HCT116 (cell line): Measurements from ENCODE around the gene SLC2A9. TPM values are rescaled to one million over a fixed set of nuclear protein-coding genes. Genes with fewer than 3 reads are reported as not detected.

ENCODE experiments used
- ATAC-seq: fragments of 200-7000 bp; cut with Tn5 transposase; 2 replicates; pipeline ENCODE4 v1.9.1; 2020; ENCODE audit warnings: mild to moderate bottlenecking, moderate library complexity
- BruUV-seq: library from RNA; stranded (reverse); fragments of 400-500 nt; replicated peaks from 2 replicates; lab custom pipeline; 2021; lab: Mats Ljungman, UMichigan
- CTCF ChIA-PET: fragments of 300-600 bp; sonication (Branson Sonifier 250); formaldehyde crosslinking; loops from one replicate; lab custom pipeline; 2021; ENCODE audit warnings: antibody characterized with exemption; lab: Charles Lee
- POLR2A ChIA-PET: fragments of 300-600, 350-600 bp; sonication (Branson Sonifier 250); formaldehyde crosslinking; loops from one replicate; lab custom pipeline; 2021; ENCODE audit warnings: antibody characterized with exemption; lab: Charles Lee
- RAD21 ChIA-PET, 2 experiments: fragments of 300-600 bp; sonication (Branson Sonifier 250); formaldehyde crosslinking; loops; one replicate each; lab custom pipeline; 2023; ENCODE audit warnings: low total read pairs in 2 of 2; ENCODE audit not compliant: uncharacterized antibody in 2 of 2, unreplicated experiment in 2 of 2, low non-redundant PET in 1 of 2; lab: Charles Lee
- DNase-seq: peaks from one replicate; pipeline ENCODE4 v3.0.0-alpha.2; 2010; ENCODE audit warnings: low read depth, low spot score
- H2AFZ ChIP-seq: fragments of 200-600 bp; shearing (Covaris generic), sonication (generic); 2 replicates; pipeline ENCODE4 v1.6.1; 2017; ENCODE audit warnings: low read depth, mixed run types, mixed read lengths, antibody characterized with exemption, low read length; ENCODE audit not compliant: poor library complexity, severe bottlenecking
- H3K27ac ChIP-seq: 2 replicates; pipeline ENCODE4 v1.5.1; 2012; ENCODE audit warnings: low read depth, low read length
- H3K27me3 ChIP-seq: fragments of 200-600 bp; sonication (generic); 2 replicates; pipeline ENCODE4 v1.6.1; 2016; ENCODE audit warnings: mixed run types, low read length, mixed read lengths; ENCODE audit not compliant: insufficient read depth
- H3K36me3 ChIP-seq, 2 experiments: fragments of 200-500 bp in 1 of 2; fragments of 200-600 bp in 1 of 2; sonication (Bioruptor generic) in 1 of 2; sonication (generic) in 1 of 2; 2 replicates each; pipeline versions ENCODE4 v1.5.1 to v1.6.1; 2014 to 2016; ENCODE audit warnings: low read length in 2 of 2, inconsistent platforms in 1 of 2, mixed read lengths in 1 of 2, mixed run types in 1 of 2; ENCODE audit not compliant: insufficient read depth in 2 of 2, control insufficient read depth in 1 of 2
- H3K4me1 ChIP-seq, 2 experiments: fragments of 200-600 bp in 1 of 2; sonication (generic) in 1 of 2; 2 replicates each; pipeline versions ENCODE4 v1.5.1 to v1.6.1; 2012 to 2017; ENCODE audit warnings: low read length in 2 of 2, inconsistent platforms in 1 of 2, mild to moderate bottlenecking in 1 of 2, mixed read lengths in 1 of 2, mixed run types in 1 of 2, moderate library complexity in 1 of 2; ENCODE audit not compliant: insufficient read depth in 2 of 2, control insufficient read depth in 1 of 2
- H3K4me2 ChIP-seq: fragments of 200-600 bp; sonication (generic); 2 replicates; pipeline ENCODE4 v1.6.1; 2017; ENCODE audit warnings: mixed run types, low read length, mixed read lengths
- H3K4me3 ChIP-seq, 2 experiments: fragments of 200-600 bp in 1 of 2; sonication (generic) in 1 of 2; replicated peaks in 1 of 2; 2 replicates each; pipeline ENCODE4 v1.5.1; 2011 to 2016; ENCODE audit warnings: low read length in 2 of 2, control low read depth in 1 of 2, low read depth in 1 of 2, mild to moderate bottlenecking in 1 of 2, mixed read lengths in 1 of 2, mixed run types in 1 of 2
- H3K79me2 ChIP-seq: fragments of 200-600 bp; sonication (generic); 2 replicates; pipeline ENCODE4 v1.6.1; 2017; ENCODE audit warnings: mild to moderate bottlenecking, mixed run types, low read length, moderate library complexity, mixed read lengths; ENCODE audit not compliant: insufficient read depth
- H3K9ac ChIP-seq: fragments of 200-600 bp; sonication (generic); 2 replicates; pipeline ENCODE4 v1.6.1; 2016; ENCODE audit warnings: low read length, mixed read lengths
- H3K9me2 ChIP-seq: fragments of 200-600 bp; sonication (generic), shearing (Covaris generic); 2 replicates; pipeline ENCODE4 v1.6.1; 2017; ENCODE audit warnings: mixed run types, mild to moderate bottlenecking, moderate library complexity; ENCODE audit not compliant: insufficient read depth
- H3K9me3 ChIP-seq, 2 experiments: fragments of 200-500 bp in 1 of 2; fragments of 200-600 bp in 1 of 2; sonication (Bioruptor generic) in 1 of 2; sonication (generic) in 1 of 2; 2 replicates each; pipeline ENCODE4 v1.6.1; 2014 to 2017; ENCODE audit warnings: low read length in 2 of 2, mixed read lengths in 2 of 2, inconsistent platforms in 1 of 2, low read depth in 1 of 2, mild to moderate bottlenecking in 1 of 2, mixed run types in 1 of 2, moderate library complexity in 1 of 2; ENCODE audit not compliant: control insufficient read depth in 1 of 2, insufficient read depth in 1 of 2
- H4K20me1 ChIP-seq: fragments of 200-600 bp; sonication (generic), shearing (Covaris generic); 2 replicates; pipeline ENCODE4 v1.6.1; 2017; ENCODE audit warnings: mixed run types, mild to moderate bottlenecking, moderate library complexity; ENCODE audit not compliant: insufficient read depth
- CBX3 ChIP-seq: IDR thresholded peaks from 2 replicates; pipeline ENCODE4 v1.6.1; 2012; ENCODE audit warnings: low read depth
- CEBPB ChIP-seq: IDR thresholded peaks from 2 replicates; pipeline ENCODE4 v1.6.1; 2012; ENCODE audit warnings: low read depth
- EGR1 ChIP-seq: IDR thresholded peaks from 2 replicates; pipeline ENCODE4 v1.6.1; 2012; ENCODE audit warnings: low read depth
- ELF1 ChIP-seq: IDR thresholded peaks from 2 replicates; pipeline ENCODE4 v1.6.1; 2012; ENCODE audit warnings: low read depth, borderline replicate concordance
- EZH2 ChIP-seq: fragments of 200-600 bp; sonication (generic); IDR thresholded peaks from 2 replicates; pipeline ENCODE4 v1.6.1; 2017; ENCODE audit warnings: antibody characterized with exemption, mixed run types
- FOSL1 ChIP-seq: IDR thresholded peaks from 2 replicates; pipeline ENCODE4 v1.6.1; 2012; ENCODE audit warnings: low read depth
- POLR2AphosphoS5 ChIP-seq: IDR thresholded peaks from 2 replicates; pipeline ENCODE4 v1.6.1; 2011; ENCODE audit warnings: mild to moderate bottlenecking, low read depth, low read length, moderate library complexity
- RAD21 ChIP-seq: IDR thresholded peaks from 2 replicates; pipeline ENCODE4 v1.6.1; 2012; ENCODE audit warnings: low read depth, mild to moderate bottlenecking
- SP1 ChIP-seq: IDR thresholded peaks from 2 replicates; pipeline ENCODE4 v1.6.1; 2012; ENCODE audit warnings: low read depth
- SRF ChIP-seq: IDR thresholded peaks from 2 replicates; pipeline ENCODE4 v1.6.1; 2012; ENCODE audit warnings: low read depth
- YY1 ChIP-seq: IDR thresholded peaks from 2 replicates; pipeline ENCODE4 v1.6.1; 2011; ENCODE audit warnings: low read length, low read depth, moderate library complexity, mild to moderate bottlenecking; ENCODE audit not compliant: insufficient replicate concordance; ENCODE audit errors: extremely low read depth
- ZFX ChIP-seq: fragments of 450-650 bp; IDR thresholded peaks from 2 replicates; pipeline ENCODE4 v1.6.1; 2017
- intact Hi-C: fragments of 100-400 bp; cut with micrococcal nuclease; formaldehyde crosslinking; loops from 2 replicates; pipeline ENCODE4 v1.10.0; 2022
- total RNA-seq: library from RNA; stranded (reverse); gene quantifications from one replicate; pipeline ENCODE4 v1.2.1, GENCODE V29; 2021; ENCODE audit not compliant: unreplicated experiment
- TF ChIP-seq, protein P1 (sequence below): IDR thresholded peaks from 2 replicates; pipeline ENCODE4 v1.6.1; 2011; ENCODE audit warnings: mild to moderate bottlenecking, low read length, moderate library complexity; ENCODE audit not compliant: insufficient replicate concordance; ENCODE audit errors: extremely low read depth
- TF ChIP-seq, protein P2 (sequence below), 3 experiments: fragments of 200-600 bp in 1 of 3; sonication (generic) in 1 of 3; IDR thresholded peaks in 2 of 3; conservative IDR thresholded peaks in 1 of 3; 2 replicates each; pipeline ENCODE4 v1.5.1; 2012 to 2017; ENCODE audit warnings: low read depth in 2 of 3, low read length in 2 of 3, antibody characterized with exemption in 1 of 3, borderline replicate concordance in 1 of 3, control low read depth in 1 of 3, mild to moderate bottlenecking in 1 of 3, mixed read lengths in 1 of 3, mixed run types in 1 of 3, moderate library complexity in 1 of 3; ENCODE audit not compliant: insufficient read depth in 1 of 3
- TF ChIP-seq, protein P3 (sequence below): IDR thresholded peaks from 2 replicates; pipeline ENCODE4 v1.6.1; 2012; ENCODE audit warnings: low read depth

Gene SLC2A9
- total RNA-seq, 1 experiment from 2014 or later, result 2.2 TPM

DNA sequence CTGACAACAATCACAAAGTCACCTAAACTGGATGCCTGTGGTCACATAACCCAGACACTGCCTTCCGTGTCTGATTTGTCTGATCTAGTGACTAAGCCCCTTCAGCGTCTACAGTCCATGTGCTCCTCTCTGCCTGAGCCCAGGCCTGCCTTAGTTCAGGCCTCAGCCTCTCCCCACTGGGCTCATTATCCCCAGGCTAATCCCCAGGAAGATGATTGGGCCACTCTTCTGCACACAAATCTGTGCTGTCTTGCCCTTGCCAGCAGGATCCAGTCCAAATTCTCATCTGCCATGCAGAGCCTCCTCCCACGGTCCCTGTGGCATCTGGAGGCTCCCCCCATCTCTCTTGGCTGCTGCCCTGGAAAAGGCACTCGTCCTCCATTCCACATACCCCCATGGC, 96.5 kb downstream of the SLC2A9 start (continued):
- TF ChIP-seq, protein P1, sequence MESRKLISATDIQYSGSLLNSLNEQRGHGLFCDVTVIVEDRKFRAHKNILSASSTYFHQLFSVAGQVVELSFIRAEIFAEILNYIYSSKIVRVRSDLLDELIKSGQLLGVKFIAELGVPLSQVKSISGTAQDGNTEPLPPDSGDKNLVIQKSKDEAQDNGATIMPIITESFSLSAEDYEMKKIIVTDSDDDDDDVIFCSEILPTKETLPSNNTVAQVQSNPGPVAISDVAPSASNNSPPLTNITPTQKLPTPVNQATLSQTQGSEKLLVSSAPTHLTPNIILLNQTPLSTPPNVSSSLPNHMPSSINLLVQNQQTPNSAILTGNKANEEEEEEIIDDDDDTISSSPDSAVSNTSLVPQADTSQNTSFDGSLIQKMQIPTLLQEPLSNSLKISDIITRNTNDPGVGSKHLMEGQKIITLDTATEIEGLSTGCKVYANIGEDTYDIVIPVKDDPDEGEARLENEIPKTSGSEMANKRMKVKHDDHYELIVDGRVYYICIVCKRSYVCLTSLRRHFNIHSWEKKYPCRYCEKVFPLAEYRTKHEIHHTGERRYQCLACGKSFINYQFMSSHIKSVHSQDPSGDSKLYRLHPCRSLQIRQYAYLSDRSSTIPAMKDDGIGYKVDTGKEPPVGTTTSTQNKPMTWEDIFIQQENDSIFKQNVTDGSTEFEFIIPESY, result no peak
- TF ChIP-seq FOSL1, result no peak
- TF ChIP-seq, protein P2, sequence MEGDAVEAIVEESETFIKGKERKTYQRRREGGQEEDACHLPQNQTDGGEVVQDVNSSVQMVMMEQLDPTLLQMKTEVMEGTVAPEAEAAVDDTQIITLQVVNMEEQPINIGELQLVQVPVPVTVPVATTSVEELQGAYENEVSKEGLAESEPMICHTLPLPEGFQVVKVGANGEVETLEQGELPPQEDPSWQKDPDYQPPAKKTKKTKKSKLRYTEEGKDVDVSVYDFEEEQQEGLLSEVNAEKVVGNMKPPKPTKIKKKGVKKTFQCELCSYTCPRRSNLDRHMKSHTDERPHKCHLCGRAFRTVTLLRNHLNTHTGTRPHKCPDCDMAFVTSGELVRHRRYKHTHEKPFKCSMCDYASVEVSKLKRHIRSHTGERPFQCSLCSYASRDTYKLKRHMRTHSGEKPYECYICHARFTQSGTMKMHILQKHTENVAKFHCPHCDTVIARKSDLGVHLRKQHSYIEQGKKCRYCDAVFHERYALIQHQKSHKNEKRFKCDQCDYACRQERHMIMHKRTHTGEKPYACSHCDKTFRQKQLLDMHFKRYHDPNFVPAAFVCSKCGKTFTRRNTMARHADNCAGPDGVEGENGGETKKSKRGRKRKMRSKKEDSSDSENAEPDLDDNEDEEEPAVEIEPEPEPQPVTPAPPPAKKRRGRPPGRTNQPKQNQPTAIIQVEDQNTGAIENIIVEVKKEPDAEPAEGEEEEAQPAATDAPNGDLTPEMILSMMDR (IDR thresholded peaks at IDR 0.05 in 2 of 3, conservative IDR thresholded peaks at IDR 0.05 in 1 of 3; ENCODE audit: borderline replicate concordance in 1 of 3, insufficient read depth in 1 of 3, low read depth in 2 of 3, low read length in 2 of 3), result no peak

DNA sequence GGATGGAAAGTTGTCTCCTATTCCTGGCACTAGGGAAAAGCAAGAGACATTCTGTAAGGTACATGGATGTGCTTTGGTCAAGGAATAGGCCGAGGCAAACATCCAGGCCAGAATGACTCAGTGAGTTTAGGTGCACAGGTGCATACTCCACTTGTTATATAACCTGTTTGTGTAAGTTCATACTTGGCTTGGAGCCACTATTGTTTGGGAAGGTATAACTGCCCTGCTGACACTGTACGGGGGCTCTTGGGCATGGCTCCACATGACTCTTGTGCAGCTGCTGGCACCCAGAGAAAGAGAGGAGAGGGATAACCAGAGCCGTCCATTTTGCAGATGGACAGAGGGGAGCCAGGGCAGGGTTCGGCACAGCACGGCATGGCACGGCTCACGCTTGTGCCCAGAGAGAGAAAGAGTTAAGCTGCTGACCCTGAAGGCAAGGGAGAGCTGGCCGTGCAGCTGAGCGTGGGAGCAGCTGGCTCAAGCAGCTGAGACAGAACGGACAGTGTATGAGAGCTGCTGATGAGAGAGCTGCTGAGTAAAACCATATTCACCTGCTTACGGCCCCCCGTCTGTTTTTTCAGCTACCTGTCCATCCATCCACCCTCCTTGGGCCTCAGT, 98.0 kb downstream of the SLC2A9 start:
- no peaks in the 10 kb centered on the region for H3K36me3 ChIP-seq
- intact Hi-C loops, result no loop called here
- no peak overlapping the region for H3K4me3 ChIP-seq
- H3K9ac ChIP-seq, result no peak overlapping the region
- H3K9me3 ChIP-seq, result no peaks in the 10 kb centered on the region
- DNase-seq (no peak), ATAC-seq (no peak)
- H3K27me3 ChIP-seq, result no peaks in the 10 kb centered on the region
- ChIA-PET CTCF (no interaction called here), POLR2A (no interaction called here), RAD21 (no interaction called here)
- no peaks in the 10 kb centered on the region for H3K79me2 ChIP-seq
- no peaks in the 10 kb centered on the region for H3K9me2 ChIP-seq
- BruUV-seq, result no TSS peak
- peaks cover 0 to 5% of the 10 kb centered on the region in 2 experiments; a peak in 1 of 4 replicates for H3K4me1 ChIP-seq
- H3K4me2 ChIP-seq, result no peak overlapping the region
- no peak overlapping the region for H2AFZ ChIP-seq
- no peaks in the 10 kb centered on the region for H4K20me1 ChIP-seq
- no peak overlapping the region for H3K27ac ChIP-seq
- TF ChIP-seq, protein P3, sequence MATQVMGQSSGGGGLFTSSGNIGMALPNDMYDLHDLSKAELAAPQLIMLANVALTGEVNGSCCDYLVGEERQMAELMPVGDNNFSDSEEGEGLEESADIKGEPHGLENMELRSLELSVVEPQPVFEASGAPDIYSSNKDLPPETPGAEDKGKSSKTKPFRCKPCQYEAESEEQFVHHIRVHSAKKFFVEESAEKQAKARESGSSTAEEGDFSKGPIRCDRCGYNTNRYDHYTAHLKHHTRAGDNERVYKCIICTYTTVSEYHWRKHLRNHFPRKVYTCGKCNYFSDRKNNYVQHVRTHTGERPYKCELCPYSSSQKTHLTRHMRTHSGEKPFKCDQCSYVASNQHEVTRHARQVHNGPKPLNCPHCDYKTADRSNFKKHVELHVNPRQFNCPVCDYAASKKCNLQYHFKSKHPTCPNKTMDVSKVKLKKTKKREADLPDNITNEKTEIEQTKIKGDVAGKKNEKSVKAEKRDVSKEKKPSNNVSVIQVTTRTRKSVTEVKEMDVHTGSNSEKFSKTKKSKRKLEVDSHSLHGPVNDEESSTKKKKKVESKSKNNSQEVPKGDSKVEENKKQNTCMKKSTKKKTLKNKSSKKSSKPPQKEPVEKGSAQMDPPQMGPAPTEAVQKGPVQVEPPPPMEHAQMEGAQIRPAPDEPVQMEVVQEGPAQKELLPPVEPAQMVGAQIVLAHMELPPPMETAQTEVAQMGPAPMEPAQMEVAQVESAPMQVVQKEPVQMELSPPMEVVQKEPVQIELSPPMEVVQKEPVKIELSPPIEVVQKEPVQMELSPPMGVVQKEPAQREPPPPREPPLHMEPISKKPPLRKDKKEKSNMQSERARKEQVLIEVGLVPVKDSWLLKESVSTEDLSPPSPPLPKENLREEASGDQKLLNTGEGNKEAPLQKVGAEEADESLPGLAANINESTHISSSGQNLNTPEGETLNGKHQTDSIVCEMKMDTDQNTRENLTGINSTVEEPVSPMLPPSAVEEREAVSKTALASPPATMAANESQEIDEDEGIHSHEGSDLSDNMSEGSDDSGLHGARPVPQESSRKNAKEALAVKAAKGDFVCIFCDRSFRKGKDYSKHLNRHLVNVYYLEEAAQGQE, result no peak
- TF ChIP-seq FOSL1 (no peak), CBX3 (no peak), SP1 (no peak), ZFX (no peak), YY1 (no peak), SRF (no peak), RAD21 (no peak), EGR1 (no peak), CEBPB (no peak), ELF1 (no peak), EZH2 (no peak), POLR2AphosphoS5 (no peak)
- TF ChIP-seq, protein P2 (IDR thresholded peaks at IDR 0.05 in 2 of 3, conservative IDR thresholded peaks at IDR 0.05 in 1 of 3; ENCODE audit: borderline replicate concordance in 1 of 3, insufficient read depth in 1 of 3, low read depth in 2 of 3, low read length in 2 of 3), result no peak
